Stimulated activated effector memory CD8-positive, alpha-beta T cell treated with anti-CD3 and anti-CD28 coated beads, Interleukin-12 subunit alpha, Interleukin-12 subunit beta, amount 100 ng/mL, for 72 hours (primary cell): Measurements from ENCODE around the gene SIVA1.

Experiments
- ATAC-seq: fragments of 150-1000 bp; cut with Tn5 transposase; 2 replicates; pipeline ENCODE4 v1.10.0; 2021
- DNase-seq, 2 donors: peaks; one replicate each; pipeline ENCODE4 v3.0.0; 2021 to 2022; ENCODE audit warnings: low spot score in 2 of 2
- H3K27ac Mint-ChIP-seq: one replicate; pipeline ENCODE4 v1.8.0; 2022; ENCODE audit warnings: mild to moderate bottlenecking, mixed read lengths
- H3K36me3 Mint-ChIP-seq: one replicate; pipeline ENCODE4 v1.8.0; 2022; ENCODE audit warnings: mild to moderate bottlenecking, mixed read lengths
- H3K4me1 Mint-ChIP-seq: one replicate; pipeline ENCODE4 v1.8.0; 2022; ENCODE audit warnings: mixed read lengths
- H3K4me3 Mint-ChIP-seq: one replicate; pipeline ENCODE4 v1.8.0; 2022; ENCODE audit warnings: mild to moderate bottlenecking, mixed read lengths
- H3K9me3 Mint-ChIP-seq: one replicate; pipeline ENCODE4 v1.8.0; 2022; ENCODE audit warnings: mixed read lengths

SIVA1 gene

DNA sequence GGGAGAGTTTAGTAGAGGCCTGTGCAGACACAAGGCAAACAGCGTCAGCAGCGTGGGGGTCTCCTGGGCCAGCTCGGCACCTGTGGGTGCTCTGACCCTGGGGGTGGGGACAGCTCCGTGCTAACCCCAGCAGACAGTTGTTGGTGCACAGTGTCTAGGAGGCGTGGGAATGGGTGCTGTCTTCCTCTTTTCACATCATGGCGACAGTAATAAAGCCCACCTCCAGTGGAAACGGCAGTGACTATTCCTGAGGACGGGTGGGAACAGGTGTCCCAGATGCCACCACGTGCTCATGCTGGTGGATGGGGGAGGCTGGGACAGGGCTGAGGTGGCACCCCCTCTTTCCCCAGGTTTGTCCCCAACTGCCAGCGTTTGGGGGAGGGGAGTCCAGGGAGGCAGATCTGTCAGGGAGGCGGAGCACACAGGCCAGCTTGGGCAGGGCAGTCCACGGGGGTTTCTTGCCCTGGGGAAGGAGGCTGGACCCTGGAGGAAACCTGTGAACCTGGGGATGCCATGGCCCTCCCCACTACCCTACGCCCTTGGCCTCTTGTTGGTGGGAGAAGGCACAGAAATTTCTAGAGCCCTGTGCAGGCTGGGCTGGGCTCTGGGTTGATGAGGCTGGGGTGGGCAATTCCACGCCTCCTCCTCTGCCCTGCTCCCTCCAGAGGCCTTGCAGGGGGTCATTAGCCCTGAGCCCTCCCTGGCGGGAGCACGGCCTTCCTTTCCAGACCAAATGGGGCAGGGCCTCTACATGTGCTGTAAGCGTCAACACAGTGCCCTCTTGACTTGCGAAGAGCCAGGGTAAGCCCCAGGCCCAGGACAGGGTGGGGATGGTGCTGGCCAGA, 51.8 kb downstream of the SIVA1 start:
- H3K4me1 Mint-ChIP-seq = peaks cover 22% of the 10 kb centered on the region
- H3K9me3 Mint-ChIP-seq = no peaks in the 10 kb centered on the region
- no peak overlapping the region for H3K4me3 Mint-ChIP-seq
- H3K27ac Mint-ChIP-seq = no peak overlapping the region
- DNase-seq = no peak
- no peaks in the 10 kb centered on the region for H3K36me3 Mint-ChIP-seq
- no peak for ATAC-seq

DNA sequence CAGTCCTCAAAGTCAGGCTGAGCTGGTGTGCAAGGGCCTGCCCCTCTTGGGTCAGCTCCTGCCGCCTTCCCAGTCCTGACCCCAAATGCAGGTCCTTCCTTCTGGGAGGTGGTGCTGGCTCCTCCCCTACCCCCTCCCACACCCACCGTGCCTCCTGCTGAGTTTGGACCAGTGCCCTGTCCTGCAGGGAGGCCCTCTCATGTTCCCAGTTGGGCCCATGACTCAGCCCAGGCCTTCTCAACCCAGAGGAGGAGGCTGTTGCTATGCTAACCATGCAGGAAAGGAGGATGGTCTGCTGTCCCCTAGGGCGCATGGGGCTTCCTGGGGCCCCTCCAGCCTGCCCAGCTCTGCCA, 52.4 kb downstream of the SIVA1 start:
- no peak for ATAC-seq
- Mint-ChIP-seq H3K4me3 (no peak overlapping the region), H3K27ac (no peak overlapping the region), H3K36me3 (no peaks in the 10 kb centered on the region), H3K4me1 (peaks cover 22% of the 10 kb centered on the region), H3K9me3 (no peaks in the 10 kb centered on the region)
- DNase-seq = no peak

GRCh38 chr14:104805941-104806624, 53.1 kb downstream of the SIVA1 start:
- Mint-ChIP-seq H3K9me3 (no peaks in the 10 kb centered on the region), H3K4me3 (no peak overlapping the region), H3K36me3 (peaks cover 5% of the 10 kb centered on the region), H3K27ac (no peak overlapping the region), H3K4me1 (peaks cover 21% of the 10 kb centered on the region)
- ATAC-seq = no peak
- DNase-seq = no peak

DNA sequence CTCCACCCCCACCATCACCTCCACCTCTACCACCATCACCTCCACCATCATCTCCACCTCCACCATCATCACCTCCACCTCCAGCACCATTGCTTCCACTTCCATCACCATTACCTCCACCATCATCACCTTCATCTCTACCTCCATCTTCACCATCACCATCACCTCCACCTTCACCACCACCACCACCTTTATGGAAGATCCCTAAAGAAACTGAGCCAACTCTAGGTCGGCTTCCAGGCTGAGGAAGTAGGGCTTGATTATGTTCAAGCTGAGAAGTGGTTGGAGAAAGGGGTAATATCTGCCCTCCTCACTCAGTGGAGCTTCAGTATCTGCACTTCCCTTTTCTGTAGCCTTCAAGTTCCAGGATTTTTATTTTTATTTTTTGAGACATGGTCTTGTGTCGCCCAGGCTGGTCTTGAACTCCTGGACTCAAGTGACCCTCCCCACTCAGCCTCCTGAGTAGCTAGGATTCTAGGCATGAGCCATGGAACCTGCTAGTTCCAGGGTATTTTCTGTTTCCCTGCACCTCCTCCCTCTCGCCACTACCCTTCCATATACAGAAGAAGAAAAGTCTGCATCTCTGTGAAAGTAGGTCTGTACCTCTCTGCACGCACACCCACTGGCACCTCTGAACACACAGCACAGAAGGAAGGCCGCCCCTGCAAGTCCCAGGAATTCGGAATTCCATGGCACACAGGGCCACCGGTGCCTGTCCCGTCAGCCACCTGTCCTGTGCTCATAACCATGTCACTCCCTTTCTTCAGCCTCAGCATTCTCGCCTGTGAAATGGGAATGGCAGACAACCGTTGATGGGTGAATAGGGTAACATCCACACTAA, 53.9 kb downstream of the SIVA1 start:
- ATAC-seq = no peak
- H3K4me1 Mint-ChIP-seq = peaks cover 14% of the 10 kb centered on the region
- no peaks in the 10 kb centered on the region for H3K9me3 Mint-ChIP-seq
- peaks cover 5% of the 10 kb centered on the region for H3K36me3 Mint-ChIP-seq
- no peak for DNase-seq
- H3K4me3 Mint-ChIP-seq = no peak overlapping the region
- peak overlapping the region; percentile 40 for H3K27ac Mint-ChIP-seq

DNA sequence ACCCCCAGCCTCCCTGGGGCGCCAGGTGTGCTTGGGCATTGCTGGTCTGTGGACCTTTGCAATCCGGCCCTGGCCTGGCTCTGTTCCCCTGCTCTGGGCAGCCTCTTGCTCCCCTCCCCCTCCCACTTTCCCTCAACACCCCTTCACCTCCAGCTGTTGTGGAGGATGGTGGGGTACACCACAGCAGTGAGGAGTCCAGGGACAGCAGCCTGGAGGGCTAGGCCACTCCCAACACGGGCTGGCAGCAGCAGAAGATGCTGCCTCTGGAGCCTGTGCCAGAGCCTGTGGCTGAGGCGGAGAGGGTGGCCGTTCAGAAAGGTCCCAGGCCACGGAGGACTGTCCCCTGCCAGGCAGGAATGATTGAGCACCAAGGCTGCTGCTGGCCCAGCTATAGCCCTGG, 55.5 kb downstream of the SIVA1 start:
- H3K27ac Mint-ChIP-seq = no peak overlapping the region
- peaks cover 7% of the 10 kb centered on the region for H3K4me1 Mint-ChIP-seq
- H3K4me3 Mint-ChIP-seq = no peak overlapping the region
- no peaks in the 10 kb centered on the region for H3K9me3 Mint-ChIP-seq
- peaks cover 5% of the 10 kb centered on the region for H3K36me3 Mint-ChIP-seq
- DNase-seq (no peak), ATAC-seq (no peak)
